ENCODE measurements around the gene TMEM187. TPM values are rescaled to one million over a fixed set of nuclear protein-coding genes. Genes with fewer than 3 reads are reported as not detected.
"Not testable (repeated sequence)": the region's sequence is repeated elsewhere in the genome, so short reads cannot be mapped to it uniquely, and the experiment has no call there.

TMEM187 gene
- total RNA-seq, 1 donor from 2014 or later: 4.3 TPM

- DNase-seq (ENCODE audit: low read depth): no peak
- TF ChIP-seq CTCF (conservative IDR thresholded peaks at IDR 0.05; ENCODE audit: low read depth, low read length): no peak
- H3K4me3 ChIP-seq (ENCODE audit: low read depth, low read length): no peak overlapping the region
Observed at GRCh38 chrX:153989973-153990655, 17.6 kb downstream of the TMEM187 start.

DNA sequence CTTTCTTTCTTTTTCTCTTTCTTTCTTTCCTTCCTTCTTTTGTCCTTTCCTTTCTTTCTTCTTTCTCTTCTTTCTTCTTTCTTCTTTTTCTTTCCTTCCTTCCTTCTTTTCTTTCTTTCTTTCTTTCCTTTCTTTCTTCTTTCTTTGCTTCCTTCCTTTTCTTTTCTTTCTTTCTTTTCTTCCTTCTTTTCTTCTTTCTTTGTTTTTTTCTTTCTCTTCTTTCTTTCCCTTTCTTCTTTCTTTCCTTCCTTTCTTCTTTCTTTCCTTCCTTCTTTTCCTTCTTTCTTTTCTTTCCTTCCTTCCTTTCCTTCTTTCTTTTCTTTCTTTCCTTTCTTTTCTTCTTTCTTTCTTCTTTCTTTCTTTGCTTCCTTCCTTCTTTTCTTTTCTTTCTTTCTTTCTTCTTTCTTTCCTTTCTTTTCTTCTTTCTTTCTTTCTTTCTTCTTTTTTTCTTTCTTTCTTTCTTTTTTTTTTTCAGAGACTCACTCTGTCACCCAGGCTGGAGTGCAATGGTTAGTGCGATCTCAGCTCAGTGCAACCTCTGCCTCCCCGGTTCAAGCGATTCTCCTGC, 18.5 kb downstream of the TMEM187 start:
- TF ChIP-seq CTCF (conservative IDR thresholded peaks at IDR 0.05; ENCODE audit: low read depth, low read length): no peak
- no peak for DNase-seq (ENCODE audit: low read depth)

DNA sequence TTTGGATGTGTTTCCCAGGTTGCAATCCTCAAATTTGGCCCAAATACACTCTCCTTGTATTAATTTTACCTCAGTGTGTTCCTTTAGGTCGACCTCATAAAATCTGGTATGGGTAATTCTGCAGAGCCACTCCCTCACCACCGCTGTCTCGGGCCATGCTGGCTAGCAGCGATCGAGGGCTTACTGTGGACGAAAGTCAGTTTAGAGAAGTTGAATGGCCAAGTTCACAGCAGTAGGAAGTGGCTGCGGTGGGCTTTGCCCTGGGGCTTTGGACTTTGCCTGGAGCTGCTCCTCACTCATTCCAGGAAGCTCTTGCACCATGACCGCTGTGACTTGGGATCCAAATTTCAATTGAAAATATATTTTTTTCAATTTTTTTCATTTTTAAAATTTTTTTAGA, 19.6 kb downstream of the TMEM187 start:
- no peak for DNase-seq (ENCODE audit: low read depth)
- H3K4me3 ChIP-seq (ENCODE audit: low read depth, low read length): no peak overlapping the region
- TF ChIP-seq CTCF (conservative IDR thresholded peaks at IDR 0.05; ENCODE audit: low read depth, low read length): no peak

More for the DNA sequence above, 18.5 kb downstream of the TMEM187 start:
- H3K4me3 ChIP-seq (ENCODE audit: low read depth, low read length): no peak overlapping the region

- DNase-seq (ENCODE audit: low read depth): no peak
- no peak overlapping the region for H3K4me3 ChIP-seq (ENCODE audit: low read depth, low read length)
- no peak for TF ChIP-seq CTCF (conservative IDR thresholded peaks at IDR 0.05; ENCODE audit: low read depth, low read length)
Observed at GRCh38 chrX:153993079-153993478, 20.5 kb downstream of the TMEM187 start.

DNA sequence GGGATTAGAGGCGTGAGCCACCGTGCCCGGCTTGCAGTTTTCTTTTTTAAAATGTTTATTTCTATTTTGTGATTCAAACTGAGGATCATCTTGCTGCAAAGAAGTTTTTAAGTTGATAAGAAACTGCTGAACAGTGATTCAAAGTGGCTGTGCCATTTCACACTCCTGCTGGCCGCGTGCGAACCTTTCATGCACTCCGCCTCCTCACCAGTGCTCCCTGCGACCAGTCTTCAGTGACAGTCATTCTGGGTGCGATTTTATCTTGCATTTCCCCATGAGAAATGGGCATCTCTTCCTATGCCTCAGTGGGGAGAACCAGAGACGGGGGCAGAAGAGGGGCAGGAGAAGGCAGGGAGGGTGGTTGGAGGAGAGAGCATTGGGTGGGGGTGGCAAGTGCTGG, 21.4 kb downstream of the TMEM187 start:
- no peak for DNase-seq (ENCODE audit: low read depth)
- TF ChIP-seq CTCF (conservative IDR thresholded peaks at IDR 0.05; ENCODE audit: low read depth, low read length): no peak
- H3K4me3 ChIP-seq (ENCODE audit: low read depth, low read length): no peak overlapping the region

DNA sequence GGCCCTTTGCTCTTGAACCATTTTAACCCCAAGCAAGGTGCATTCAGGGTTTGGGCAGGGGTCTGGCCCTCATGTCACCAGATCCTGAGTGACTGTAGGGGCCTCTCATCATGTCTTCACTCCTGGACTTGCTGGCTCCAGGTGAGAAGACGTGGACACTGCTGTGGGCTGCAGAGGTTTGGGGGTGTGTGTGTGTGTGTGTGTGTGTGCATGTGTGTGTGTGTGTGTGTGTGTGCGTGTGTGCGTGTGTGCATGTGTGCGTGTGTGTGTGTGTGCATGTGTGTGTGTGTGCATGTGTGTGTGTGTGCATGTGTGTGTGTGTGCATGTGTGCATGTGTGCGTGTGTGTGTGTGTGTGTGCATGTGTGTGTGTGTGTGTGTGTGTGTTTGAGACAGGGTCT, 21.8 kb downstream of the TMEM187 start:
- DNase-seq (ENCODE audit: low read depth); H3K4me3 ChIP-seq (ENCODE audit: low read depth, low read length): not testable (repeated sequence)

DNA sequence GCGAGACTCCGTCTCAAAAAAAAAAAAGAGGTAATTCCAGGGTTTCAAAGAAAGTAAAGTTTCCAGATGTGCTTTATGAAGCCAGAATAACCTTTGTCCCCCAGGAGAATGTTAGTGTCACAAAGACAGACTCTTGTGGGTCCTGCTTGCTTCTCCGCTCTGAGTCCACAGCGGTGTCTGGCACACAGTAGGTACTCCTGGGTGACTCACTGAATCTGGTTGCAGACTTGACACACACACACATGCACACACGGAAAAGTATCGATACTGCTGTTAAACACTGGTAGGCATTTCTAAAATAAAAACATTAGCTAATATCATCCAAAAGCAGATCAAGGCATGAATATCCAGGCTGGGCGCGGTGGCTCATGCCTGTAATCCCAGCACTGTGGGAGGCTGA, 22.9 kb downstream of the TMEM187 start:
- no peak overlapping the region for H3K4me3 ChIP-seq (ENCODE audit: low read depth, low read length)
- TF ChIP-seq CTCF (conservative IDR thresholded peaks at IDR 0.05; ENCODE audit: low read depth, low read length): no peak
- no peak for DNase-seq (ENCODE audit: low read depth)

Data from epithelial cell of proximal tubule (primary cell).